ENCODE data around the gene TPM2. TPM values are rescaled to one million over a fixed set of nuclear protein-coding genes. Genes with fewer than 3 reads are reported as not detected.

The TPM2 gene
- total RNA-seq, 4 donors from 2014 or later = 86.2 to 269 (median 115) TPM

- TF ChIP-seq CTCF (IDR thresholded peaks at IDR 0.05; ENCODE audit: low read depth) = no peak
Observed at GRCh38 chr9:35681341-35682002, 8.3 kb downstream of the TPM2 start.

- no peak for TF ChIP-seq CTCF (IDR thresholded peaks at IDR 0.05; ENCODE audit: low read depth)
Observed at GRCh38 chr9:35680331-35681105, 9.2 kb downstream of the TPM2 start.

GRCh38 chr9:35679766-35680330, 9.9 kb downstream of the TPM2 start:
- TF ChIP-seq CTCF (IDR thresholded peaks at IDR 0.05; ENCODE audit: low read depth) = no peak

- TF ChIP-seq CTCF (IDR thresholded peaks at IDR 0.05; ENCODE audit: low read depth) = no peak
Observed at GRCh38 chr9:35679091-35679490, 10.6 kb downstream of the TPM2 start.

- TF ChIP-seq CTCF (IDR thresholded peaks at IDR 0.05; ENCODE audit: low read depth) = no peak
Observed at GRCh38 chr9:35675732-35676392, 13.9 kb downstream of the TPM2 start.

- TF ChIP-seq CTCF (IDR thresholded peaks at IDR 0.05; ENCODE audit: low read depth) = no peak
Observed at GRCh38 chr9:35675204-35675603, 14.5 kb downstream of the TPM2 start.

GRCh38 chr9:35674025-35674361, 15.7 kb downstream of the TPM2 start:
- TF ChIP-seq CTCF (IDR thresholded peaks at IDR 0.05; ENCODE audit: low read depth) = no peak

Measured in subcutaneous adipose tissue (tissue), 4 donors.